ENCODE results near the gene LTBP1. TPM values are rescaled to one million over a fixed set of nuclear protein-coding genes. Genes with fewer than 3 reads are reported as not detected.

Gene LTBP1
- polyA plus RNA-seq, 1 donor (not counting 4 experiments of a cell fraction or from before 2014, with no cell fraction given): 9.2 TPM

GRCh38 chr2:32937602-32938448 is 8.9 kb upstream of the LTBP1 start:
- no peaks in the 10 kb centered on the region for H3K4me1 ChIP-seq (ENCODE audit: control insufficient read depth, extremely low read depth, insufficient read depth, low read length)
- H3K36me3 ChIP-seq (ENCODE audit: control insufficient read depth in 2 of 2, extremely low read depth in 1 of 2, insufficient read depth in 2 of 2, low read length in 2 of 2): no peaks in the 10 kb centered on the region
- peak overlapping the region; percentile 36 for H2AFZ ChIP-seq (ENCODE audit: control insufficient read depth, low read length)
- no peak overlapping the region for H3K9ac ChIP-seq (ENCODE audit: control insufficient read depth, extremely low read depth, insufficient read depth, low read length)
- dilution Hi-C loops (cut with MboI; ENCODE audit: extremely low pct_ligation_motif_present, low sequenced_read_pairs): no loop called here
- TF ChIP-seq EZH2 (IDR thresholded peaks at IDR 0.05; ENCODE audit: low read length) (no peak), CTCF (optimal IDR thresholded peaks at IDR 0.05 in 1 of 3, IDR thresholded peaks at IDR 0.05 in 1 of 3, conservative IDR thresholded peaks at IDR 0.05 in 1 of 3; ENCODE audit: extremely low read depth in 1 of 3, insufficient read depth in 2 of 3, low read length in 3 of 3) (no peak)
- H3K27me3 ChIP-seq (ENCODE audit: control insufficient read depth, extremely low read depth, insufficient read depth, low read length): no peaks in the 10 kb centered on the region
- DNase-seq (ENCODE audit: low read depth, low spot score) (no peak), FAIRE-seq (no peak)
- no peak overlapping the region for H3K27ac ChIP-seq (ENCODE audit: control insufficient read depth, insufficient read depth, low read length)
- H3K9me1 ChIP-seq (ENCODE audit: control insufficient read depth, extremely low read depth, insufficient read depth, low read length): no peaks in the 10 kb centered on the region
- no peak overlapping the region for H3K4me3 ChIP-seq (ENCODE audit: control insufficient read depth in 2 of 3, extremely low read depth in 1 of 3, insufficient read depth in 2 of 3, low read depth in 1 of 3, low read length in 3 of 3)
- H3K4me2 ChIP-seq (ENCODE audit: control insufficient read depth, extremely low read depth, insufficient read depth, low read depth, low read length): no peak overlapping the region
- H3K79me2 ChIP-seq (ENCODE audit: control insufficient read depth, insufficient read depth, low read length): no peaks in the 10 kb centered on the region
- no peaks in the 10 kb centered on the region for H3K9me3 ChIP-seq (ENCODE audit: control insufficient read depth, low read depth, low read length)
- H4K20me1 ChIP-seq (ENCODE audit: control insufficient read depth, extremely low read depth, insufficient read depth, low read length): no peaks in the 10 kb centered on the region

GRCh38 chr2:32938934-32939333 is 7.8 kb upstream of the LTBP1 start:
- FAIRE-seq (no peak), DNase-seq (ENCODE audit: low read depth, low spot score) (no peak)
- Histone ChIP-seq H3K4me2 (ENCODE audit: control insufficient read depth, extremely low read depth, insufficient read depth, low read depth, low read length) (no peak overlapping the region), H3K4me1 (ENCODE audit: control insufficient read depth, extremely low read depth, insufficient read depth, low read length) (no peaks in the 10 kb centered on the region), H3K27ac (ENCODE audit: control insufficient read depth, insufficient read depth, low read length) (no peak overlapping the region), H3K79me2 (ENCODE audit: control insufficient read depth, insufficient read depth, low read length) (no peaks in the 10 kb centered on the region), H3K4me3 (ENCODE audit: control insufficient read depth in 2 of 3, extremely low read depth in 1 of 3, insufficient read depth in 2 of 3, low read depth in 1 of 3, low read length in 3 of 3) (no peak overlapping the region), H3K9ac (ENCODE audit: control insufficient read depth, extremely low read depth, insufficient read depth, low read length) (no peak overlapping the region), H3K9me3 (ENCODE audit: control insufficient read depth, low read depth, low read length) (no peaks in the 10 kb centered on the region), H3K9me1 (ENCODE audit: control insufficient read depth, extremely low read depth, insufficient read depth, low read length) (no peaks in the 10 kb centered on the region), H4K20me1 (ENCODE audit: control insufficient read depth, extremely low read depth, insufficient read depth, low read length) (no peaks in the 10 kb centered on the region), H3K27me3 (ENCODE audit: control insufficient read depth, extremely low read depth, insufficient read depth, low read length) (no peaks in the 10 kb centered on the region), H2AFZ (ENCODE audit: control insufficient read depth, low read length) (no peak overlapping the region), H3K36me3 (ENCODE audit: control insufficient read depth in 2 of 2, extremely low read depth in 1 of 2, insufficient read depth in 2 of 2, low read length in 2 of 2) (no peaks in the 10 kb centered on the region)
- dilution Hi-C loops (cut with MboI; ENCODE audit: extremely low pct_ligation_motif_present, low sequenced_read_pairs): no loop called here
- TF ChIP-seq CTCF (optimal IDR thresholded peaks at IDR 0.05 in 1 of 3, IDR thresholded peaks at IDR 0.05 in 1 of 3, conservative IDR thresholded peaks at IDR 0.05 in 1 of 3; ENCODE audit: extremely low read depth in 1 of 3, insufficient read depth in 2 of 3, low read length in 3 of 3) (no peak), EZH2 (IDR thresholded peaks at IDR 0.05; ENCODE audit: low read length) (no peak)

All from keratinocyte (primary cell).